Erythroblast (primary cell): Measurements from ENCODE around the gene CTNNBIP1.

Experiments used
- GATA1 ChIP-seq: IDR thresholded peaks from 2 replicates; pipeline ENCODE4 v1.6.1; 2011; ENCODE audit warnings: low read depth, mild to moderate bottlenecking, control low read depth, low read length, moderate library complexity
- POLR2A ChIP-seq: IDR thresholded peaks from 2 replicates; pipeline ENCODE4 v1.6.1; 2011; ENCODE audit warnings: mild to moderate bottlenecking, low read length

- TF ChIP-seq POLR2A = no peak
- TF ChIP-seq GATA1 = no peak
These were observed 8.7 kb downstream of the CTNNBIP1 start for GRCh38 chr1:9901148-9902059.
